Heart left ventricle (tissue), 16 donors: ENCODE measurements around the gene RPP14. TPM values are rescaled to one million over a fixed set of nuclear protein-coding genes. Genes with fewer than 3 reads are reported as not detected.

ENCODE experiments used
- ATAC-seq, 4 donors: fragments of 200-7000 bp; cut with Tn5 transposase; one replicate each; pipeline ENCODE4 v1.9.1; 2020 to 2022; ENCODE audit warnings: moderate library complexity in 4 of 4, mild to moderate bottlenecking in 3 of 4, moderate number of reproducible peaks in 1 of 4
- DNase-seq, 5 donors: peaks; one replicate each; pipeline ENCODE4 v3.0.0-alpha.2; 2020
- H3K27ac ChIP-seq, 12 donors: fragments of 200-600 bp; sonication (generic) in 4 of 12; one replicate each; pipeline versions ENCODE4 v1.5.0 to v1.8.0; 2016 to 2022; ENCODE audit warnings: mild to moderate bottlenecking in 2 of 12
- H3K27me3 ChIP-seq, 9 donors: fragments of 200-600 bp; sonication (generic) in 2 of 9; one replicate each; pipeline versions ENCODE4 v1.5.1 to v1.8.0; 2016 to 2022; ENCODE audit warnings: mild to moderate bottlenecking in 3 of 9
- H3K36me3 ChIP-seq, 9 donors: fragments of 200-600 bp; sonication (generic) in 2 of 9; one replicate each; pipeline versions ENCODE4 v1.5.0 to v1.8.0; 2018 to 2022; ENCODE audit warnings: mild to moderate bottlenecking in 2 of 9
- H3K4me1 ChIP-seq, 12 donors: fragments of 200-600 bp; sonication (generic) in 4 of 12; one replicate each; pipeline versions ENCODE4 v1.5.0 to v1.8.0; 2016 to 2022; ENCODE audit warnings: mild to moderate bottlenecking in 3 of 12
- H3K4me3 ChIP-seq, 12 donors: fragments of 200-600 bp; sonication (generic) in 4 of 12; one replicate each; pipeline versions ENCODE4 v1.5.0 to v1.8.0; 2017 to 2022; ENCODE audit warnings: mild to moderate bottlenecking in 9 of 12, moderate library complexity in 4 of 12
- H3K9me3 ChIP-seq, 12 donors: fragments of 200-600 bp; sonication (generic) in 4 of 12; one replicate each; pipeline versions ENCODE4 v1.5.0 to v1.8.0; 2016 to 2022; ENCODE audit warnings: mild to moderate bottlenecking in 1 of 12
- CTCF ChIP-seq, 12 donors: fragments of 200-600 bp; sonication (generic) in 4 of 12; IDR thresholded peaks; one replicate each; pipeline versions ENCODE4 v1.5.0 to v1.8.0; 2018 to 2022; ENCODE audit warnings: antibody characterized with exemption in 12 of 12, mild to moderate bottlenecking in 5 of 12
- POLR2A ChIP-seq, 2 donors: fragments of 450-650 bp; IDR thresholded peaks; one replicate each; pipeline ENCODE4 v1.6.1; 2017; ENCODE audit warnings: antibody characterized with exemption in 2 of 2, mild to moderate bottlenecking in 2 of 2, moderate library complexity in 2 of 2
- WGBS, 4 donors: extraction: QIAGEN DNeasy Blood & Tissue Kit in 2 of 4; methylation state at CpG; one replicate each; pipeline versions ENCODE4 v1.1.5 to v1.1.7; 2013 to 2018; 5-methylcytosine and 5-hydroxymethylcytosine counted together
- intact Hi-C, 10 donors: fragments of 100-400 bp; cut with DNase I; formaldehyde crosslinking; loops; one replicate each; pipeline versions ENCODE4 v1.11.1 to v1.14.2; 2022
- polyA plus RNA-seq, 2 donors: library from polyadenylated mRNA; stranded (reverse); fragments of 200-250 nt; gene quantifications; one replicate each; pipeline ENCODE4 v1.2.3, GENCODE V29; 2013
- total RNA-seq, 9 donors: library from RNA; depleted of rRNA in 2 of 9; stranded (reverse); fragments of >200 nt in 2 of 9; fragmentation: NEBNext Ultra II Directional in 3 of 9; extraction: Animal tissue kit (Norgen Biotek cat#: 25700) in 3 of 9; gene quantifications; one replicate each; pipeline versions ENCODE4 v1.1.0 to v1.2.4, GENCODE V29; 2016 to 2023
- donor health status: ischemic (EF 13 %, LVEDD 7.1; RV severe dilation, severe dysfunction).
- donor health status: healthy with polysubstance abuse.
- donor health status: DM: no; HTN: yes; CAD: no.
- donor health status: DM: no; HTN: no; CAD: no.
- donor health status: ischemic (EF 25% LVEDD 6.9; RV normal size, moderate dysfunction).
- donor health status: ischemic (EF 25% LVEDD 5.7; RV mildly dilated, moderate dysfunction).
- donor health status: healthy.
- donor health status: DM: yes; HTN: yes; CAD: no.
- donor health status: ischemic (EF 35%, LVEDD 5.7; RV mildly dilated, moderate dysfunction).
- donor health status: nonischemic (EF 11% LVEDD 7.7; RV severe dilation, severe dysfunction).
- donor health status: DM: yes; HTN: yes; CAD: no.
- donor health status: PGD.
- donor health status: ischemic (EF 29% LVEDD 5.4; RV normal size, mild dysfunction).
- donor health status: nonischemic (EF 23%, LVEDD 6.1; RV moderate dilation, normal function).

Gene RPP14
- total and polyA plus RNA-seq, 11 donors, result 9.6 to 32.4 (median 24.0) TPM

GRCh38 chr3:58293516-58293915 lies 12.5 kb upstream of the RPP14 start:
- DNase-seq, result no peak
- TF ChIP-seq CTCF (IDR thresholded peaks at IDR 0.05) (no peak), POLR2A (IDR thresholded peaks at IDR 0.05) (no peak)
- Histone ChIP-seq H3K36me3 (peaks cover 0 to 5% (median 0%) of the 10 kb centered on the region in 9 donors), H3K9me3 (peaks cover 0 to 8% (median 0%) of the 10 kb centered on the region in 12 donors), H3K4me1 (no peaks in the 10 kb centered on the region), H3K27ac (no peak overlapping the region), H3K4me3 (no peak overlapping the region), H3K27me3 (no peaks in the 10 kb centered on the region)
- no peak for ATAC-seq
- 76 to 80% (median 78%) methylated on average over 7 to 9 of the region's 9 CpGs for WGBS, 4 donors
- intact Hi-C loops, result loop anchor here in 1 of 10 donors (10.0 kb wide), 1 partner anchor 49 kb away; no protein-coding TSS in a partner anchor

GRCh38 chr3:58296269-58296668 lies 9.8 kb upstream of the RPP14 start:
- Histone ChIP-seq H3K27ac (no peak overlapping the region), H3K27me3 (no peaks in the 10 kb centered on the region), H3K4me1 (peaks cover 0 to 2% (median 0%) of the 10 kb centered on the region in 12 donors), H3K4me3 (no peak overlapping the region), H3K9me3 (peaks cover 0 to 8% (median 0%) of the 10 kb centered on the region in 12 donors), H3K36me3 (peaks cover 0 to 4% (median 0%) of the 10 kb centered on the region in 9 donors)
- ATAC-seq (no peak), DNase-seq (no peak)
- 63 to 81% (median 75%) methylated on average over 5 of the region's 5 CpGs for WGBS, 4 donors
- intact Hi-C loops, result loop anchor here in 5 of 10 donors (5.0 to 10.0 kb wide), 4 partner anchors 44 to 109 kb away; partner anchors contain the start of gene ABHD6 (in 3 of the 5)
- TF ChIP-seq CTCF (IDR thresholded peaks at IDR 0.05) (no peak), POLR2A (IDR thresholded peaks at IDR 0.05) (no peak)

GRCh38 chr3:58296843-58297242 lies 9.2 kb upstream of the RPP14 start:
- Histone ChIP-seq H3K9me3 (peaks cover 0 to 8% (median 0%) of the 10 kb centered on the region in 12 donors), H3K36me3 (peaks cover 0 to 4% (median 0%) of the 10 kb centered on the region in 9 donors), H3K27me3 (no peaks in the 10 kb centered on the region), H3K4me1 (peaks cover 0 to 2% (median 0%) of the 10 kb centered on the region in 12 donors), H3K4me3 (no peak overlapping the region), H3K27ac (no peak overlapping the region)
- ATAC-seq, result no peak
- TF ChIP-seq POLR2A (IDR thresholded peaks at IDR 0.05), result no peak
- no peak for TF ChIP-seq CTCF (IDR thresholded peaks at IDR 0.05)
- intact Hi-C loops, result loop anchor here in 5 of 10 donors (5.0 to 10.0 kb wide), 4 partner anchors 45 to 110 kb away; partner anchors contain the start of gene ABHD6 (in 3 of the 5)
- no peak for DNase-seq
- 62 to 74% (median 64%) methylated on average over 4 to 6 of the region's 6 CpGs for WGBS, 4 donors

- H3K27ac ChIP-seq, result no peak overlapping the region
- no peak overlapping the region for H3K4me3 ChIP-seq
- H3K27me3 ChIP-seq, result peaks cover 0 to 5% (median 0%) of the 10 kb centered on the region in 9 donors
- peaks cover 0 to 2% (median 0%) of the 10 kb centered on the region in 12 donors for H3K4me1 ChIP-seq
- H3K36me3 ChIP-seq, result peaks cover 0 to 4% (median 0%) of the 10 kb centered on the region in 9 donors
- H3K9me3 ChIP-seq, result peaks cover 0 to 8% (median 0%) of the 10 kb centered on the region in 12 donors
- ATAC-seq (peak in 1 of 4 donors; percentile 19), DNase-seq (no peak)
- TF ChIP-seq CTCF (IDR thresholded peaks at IDR 0.05), result no peak
- TF ChIP-seq POLR2A (IDR thresholded peaks at IDR 0.05), result no peak
- WGBS, 4 donors, result 53 to 64% (median 62%) methylated on average over 3 of the region's 3 CpGs
- intact Hi-C loops, result loop anchor here in 7 of 10 donors (2.0 to 10.0 kb wide), 6 partner anchors 46 to 111 kb away; partner anchors contain the start of gene ABHD6 (in 3 of the 7)
These were observed 7.9 kb upstream of the RPP14 start for GRCh38 chr3:58298190-58298589.
